Mesenchymal stem cell (in vitro differentiated cells and primary cell): Measurements from ENCODE around the gene RBM14.
A peak's percentile ranks its signal among the peaks of the same experiment; 100 is the strongest.
"Not testable (repeated sequence)": the region's sequence is repeated elsewhere in the genome, so short reads cannot be mapped to it uniquely, and the experiment has no call there.

Experiments used
- DNase-seq: peaks from one replicate; pipeline ENCODE4 v3.0.0-alpha.2; 2013
- H2AFZ ChIP-seq: one replicate; pipeline ENCODE4 v1.6.1; 2013; ENCODE audit warnings: low read depth, mild to moderate bottlenecking, control low read depth, inconsistent platforms, low read length, moderate library complexity
- H2AK5ac ChIP-seq: 2 replicates; pipeline ENCODE4 v1.6.1; 2013; ENCODE audit warnings: low read length, moderate library complexity, mild to moderate bottlenecking, inconsistent platforms; ENCODE audit not compliant: severe bottlenecking
- H2BK120ac ChIP-seq: one replicate; pipeline ENCODE4 v1.6.1; 2013; ENCODE audit warnings: low read depth, mild to moderate bottlenecking, inconsistent platforms, low read length, moderate library complexity
- H2BK12ac ChIP-seq, 2 experiments: one replicate each; pipeline ENCODE4 v1.6.1; 2013; ENCODE audit warnings: inconsistent platforms in 2 of 2, low read length in 2 of 2, mild to moderate bottlenecking in 2 of 2, moderate library complexity in 2 of 2, control low read depth in 1 of 2
- H2BK15ac ChIP-seq: one replicate; pipeline ENCODE4 v1.6.1; 2013; ENCODE audit warnings: mild to moderate bottlenecking, low read depth, inconsistent platforms; ENCODE audit not compliant: poor library complexity, severe bottlenecking
- H2BK5ac ChIP-seq: 2 replicates; pipeline ENCODE4 v1.6.1; 2013; ENCODE audit warnings: low read depth, mild to moderate bottlenecking, low read length, control low read depth, inconsistent platforms; ENCODE audit not compliant: poor library complexity, severe bottlenecking
- H3K14ac ChIP-seq, 2 experiments: one replicate each; pipeline ENCODE4 v1.6.1; 2013; ENCODE audit warnings: inconsistent platforms in 2 of 2, low read length in 2 of 2, control low read depth in 1 of 2, mild to moderate bottlenecking in 1 of 2, moderate library complexity in 1 of 2
- H3K18ac ChIP-seq, 2 experiments: one replicate each; pipeline ENCODE4 v1.6.1; 2013; ENCODE audit warnings: inconsistent platforms in 2 of 2, low read length in 2 of 2, control low read depth in 1 of 2, low read depth in 1 of 2, mild to moderate bottlenecking in 1 of 2
- H3K23ac ChIP-seq, 2 experiments: one replicate each; pipeline ENCODE4 v1.6.1; 2013; ENCODE audit warnings: inconsistent platforms in 2 of 2, low read length in 2 of 2, mild to moderate bottlenecking in 2 of 2, moderate library complexity in 2 of 2, control low read depth in 1 of 2
- H3K27ac ChIP-seq: 2 replicates; pipeline ENCODE4 v1.5.1; 2013; ENCODE audit warnings: mild to moderate bottlenecking, moderate library complexity, low read length, control low read depth, inconsistent platforms; ENCODE audit not compliant: poor library complexity, severe bottlenecking
- H3K27me3 ChIP-seq, 2 experiments: 2 replicates each; pipeline versions ENCODE4 v1.6.1 to v1.7.0; 2013; ENCODE audit warnings: low read length in 2 of 2, mild to moderate bottlenecking in 2 of 2, moderate library complexity in 2 of 2, control low read depth in 1 of 2, inconsistent platforms in 1 of 2; ENCODE audit not compliant: control insufficient read depth in 1 of 2, insufficient read depth in 1 of 2
- H3K36me3 ChIP-seq, 2 experiments: 2 replicates each; pipeline versions ENCODE4 v1.6.1 to v1.7.0; 2013; ENCODE audit warnings: low read length in 2 of 2, control low read depth in 1 of 2, inconsistent platforms in 1 of 2, low read depth in 1 of 2, mild to moderate bottlenecking in 1 of 2; ENCODE audit not compliant: insufficient read depth in 2 of 2, control insufficient read depth in 1 of 2
- H3K4ac ChIP-seq, 2 experiments: one replicate each; pipeline ENCODE4 v1.6.1; 2013; ENCODE audit warnings: inconsistent platforms in 2 of 2, low read length in 2 of 2, mild to moderate bottlenecking in 2 of 2, moderate library complexity in 2 of 2, control low read depth in 1 of 2, low read depth in 1 of 2
- H3K4me1 ChIP-seq: 2 replicates; pipeline ENCODE4 v1.6.1; 2013; ENCODE audit warnings: low read depth, low read length, control low read depth; ENCODE audit not compliant: control insufficient read depth, insufficient read depth
- H3K4me2 ChIP-seq: 2 replicates; pipeline ENCODE4 v1.6.1; 2013; ENCODE audit warnings: low read length, mild to moderate bottlenecking, inconsistent platforms; ENCODE audit not compliant: poor library complexity, severe bottlenecking
- H3K4me3 ChIP-seq, 2 experiments: 2 replicates each; pipeline versions ENCODE4 v1.5.1 to v1.7.0; 2013; ENCODE audit warnings: low read length in 2 of 2, mild to moderate bottlenecking in 2 of 2, control low read depth in 1 of 2, low read depth in 1 of 2; ENCODE audit not compliant: insufficient read depth in 1 of 2
- H3K79me1 ChIP-seq: replicated peaks from 2 replicates; pipeline ENCODE4 v1.6.1; 2013; ENCODE audit warnings: mild to moderate bottlenecking, control low read depth, low read length, inconsistent platforms; ENCODE audit not compliant: poor library complexity, severe bottlenecking
- H3K9ac ChIP-seq: 2 replicates; pipeline ENCODE4 v1.7.0; 2013; ENCODE audit warnings: mild to moderate bottlenecking, low read length, moderate library complexity
- H3K9me3 ChIP-seq: 2 replicates; pipeline ENCODE4 v1.7.0; 2013; ENCODE audit warnings: mild to moderate bottlenecking, low read length; ENCODE audit not compliant: control insufficient read depth
- H4K8ac ChIP-seq: one replicate; pipeline ENCODE4 v1.6.1; 2013; ENCODE audit warnings: inconsistent platforms, mild to moderate bottlenecking, low read length, moderate library complexity
- H4K91ac ChIP-seq: one replicate; pipeline ENCODE4 v1.6.1; 2013; ENCODE audit warnings: mild to moderate bottlenecking, low read length, inconsistent platforms
- WGBS: methylation state at CpG from one replicate; pipeline ENCODE4 v1.1.7; 2013; ENCODE audit warnings: mixed read lengths; 5-methylcytosine and 5-hydroxymethylcytosine counted together

Gene RBM14

GRCh38 chr11:66603072-66603471 lies 13.4 kb upstream of the RBM14 start:
- Histone ChIP-seq H3K79me1 (peaks cover 11% of the 10 kb centered on the region), H3K4ac (no peak overlapping the region), H3K4me2 (no peak overlapping the region), H3K18ac (no peak overlapping the region), H3K14ac (no peak overlapping the region), H3K4me1 (peaks cover 22% of the 10 kb centered on the region), H4K8ac (no peak overlapping the region), H3K4me3 (no peak overlapping the region), H2AFZ (no peak overlapping the region), H3K36me3 (peaks cover 44 to 52% of the 10 kb centered on the region in 2 experiments), H2BK5ac (no peak overlapping the region), H3K9me3 (no peaks in the 10 kb centered on the region), H2BK12ac (no peak overlapping the region), H2AK5ac (no peak overlapping the region), H3K9ac (no peak overlapping the region), H3K27ac (peak overlapping the region; percentile 29), H2BK15ac (no peak overlapping the region), H3K23ac (no peak overlapping the region), H3K27me3 (no peaks in the 10 kb centered on the region), H4K91ac (peak overlapping the region; percentile 52), H2BK120ac (no peak overlapping the region)
- 96% methylated on average over 6 of the region's 6 CpGs for WGBS
- DNase-seq, result no peak

- no peak overlapping the region for H4K8ac ChIP-seq
- 93% methylated on average over 5 of the region's 5 CpGs for WGBS
- H3K4me2 ChIP-seq, result no peak overlapping the region
- H2AFZ ChIP-seq, result no peak overlapping the region
- no peak overlapping the region for H3K27ac ChIP-seq
- H3K27me3 ChIP-seq, result no peaks in the 10 kb centered on the region
- H3K23ac ChIP-seq, result no peak overlapping the region
- no peak overlapping the region for H2AK5ac ChIP-seq
- no peak overlapping the region for H2BK5ac ChIP-seq
- no peak overlapping the region for H2BK120ac ChIP-seq
- no peak overlapping the region for H3K4me3 ChIP-seq
- no peak overlapping the region for H2BK12ac ChIP-seq
- H3K9ac ChIP-seq, result no peak overlapping the region
- H3K4me1 ChIP-seq, result peaks cover 21% of the 10 kb centered on the region
- H3K9me3 ChIP-seq, result no peaks in the 10 kb centered on the region
- no peak overlapping the region for H2BK15ac ChIP-seq
- H3K4ac ChIP-seq, result no peak overlapping the region
- H3K14ac ChIP-seq, result no peak overlapping the region
- no peak overlapping the region for H4K91ac ChIP-seq
- H3K36me3 ChIP-seq, result peaks cover 39 to 48% of the 10 kb centered on the region in 2 experiments
- H3K79me1 ChIP-seq, result peaks cover 7% of the 10 kb centered on the region
- H3K18ac ChIP-seq, result no peak overlapping the region
- no peak for DNase-seq
Measured at GRCh38 chr11:66604155-66604554, 12.3 kb upstream of the RBM14 start.

GRCh38 chr11:66606608-66607007 lies 9.8 kb upstream of the RBM14 start:
- not testable (repeated sequence) for H3K4ac ChIP-seq, H4K91ac ChIP-seq, H2BK120ac ChIP-seq, H2BK5ac ChIP-seq, H3K27ac ChIP-seq, H2BK12ac ChIP-seq, H3K4me2 ChIP-seq, H3K18ac ChIP-seq, H3K9me3 ChIP-seq, H4K8ac ChIP-seq, H3K27me3 ChIP-seq, H2BK15ac ChIP-seq, H2AK5ac ChIP-seq, DNase-seq, H3K14ac ChIP-seq, H2AFZ ChIP-seq, H3K79me1 ChIP-seq, H3K23ac ChIP-seq
- peaks cover 38 to 40% of the 10 kb centered on the region in 2 experiments for H3K36me3 ChIP-seq
- peak overlapping the region in 1 of 2 experiments; percentile 2 for H3K4me3 ChIP-seq
- H3K4me1 ChIP-seq, result peaks cover 16% of the 10 kb centered on the region
- peak overlapping the region; percentile 51 for H3K9ac ChIP-seq
- WGBS, result 100% methylated on average over 2 of the region's 3 CpGs

- Histone ChIP-seq H3K27me3 (no peaks in the 10 kb centered on the region), H3K14ac (no peak overlapping the region), H2BK120ac (no peak overlapping the region), H3K36me3 (peaks cover 38 to 40% of the 10 kb centered on the region in 2 experiments), H3K79me1 (no peaks in the 10 kb centered on the region), H2AK5ac (peak overlapping the region; percentile 55), H3K4me3 (peak overlapping the region in 1 of 2 experiments; percentile 2), H2BK15ac (no peak overlapping the region), H3K4me1 (peaks cover 14% of the 10 kb centered on the region), H3K23ac (no peak overlapping the region), H4K8ac (no peak overlapping the region), H3K4ac (no peak overlapping the region), H3K9me3 (no peaks in the 10 kb centered on the region), H4K91ac (no peak overlapping the region), H3K4me2 (no peak overlapping the region), H2BK5ac (peak overlapping the region; percentile 39), H3K9ac (peak overlapping the region; percentile 51), H3K27ac (peak overlapping the region; percentile 44), H3K18ac (no peak overlapping the region), H2BK12ac (no peak overlapping the region), H2AFZ (no peak overlapping the region)
- DNase-seq, result no peak
- WGBS, result 91% methylated on average over 7 of the region's 8 CpGs
Measured at GRCh38 chr11:66607126-66607834, 9.2 kb upstream of the RBM14 start.
